ENCODE data around the gene ALK.

DNA sequence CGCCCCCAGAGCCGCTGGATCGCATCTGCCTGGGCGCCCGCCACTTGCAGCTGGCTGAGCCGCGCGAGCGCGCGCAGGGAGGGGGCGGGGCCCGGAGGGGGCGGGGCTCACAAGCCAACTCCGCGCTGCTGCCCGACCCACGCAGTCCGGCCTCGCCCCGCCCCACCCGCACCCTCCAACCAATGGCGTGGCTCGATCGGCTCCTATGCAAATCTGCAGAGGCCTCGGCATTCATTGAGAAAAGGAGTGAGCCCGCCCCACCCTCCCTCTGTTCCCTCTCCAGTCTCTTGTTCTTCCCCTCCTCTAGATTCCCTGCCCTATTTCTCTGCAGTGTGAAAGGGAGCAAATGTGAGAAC is at the start of gene ALK:
- no peak for TF ChIP-seq POLR2A (IDR thresholded peaks at IDR 0.05; ENCODE audit: low read length)
- no peak for TF ChIP-seq GATA1 (IDR thresholded peaks at IDR 0.05; ENCODE audit: low read depth, low read length)
